Activated T-helper 1 cell treated with anti-CD3 and anti-CD28 coated beads, Interleukin-2, amount 50 U/mL, for 16 hours (primary cell): Measurements from ENCODE around the gene ARHGEF39.
A peak's percentile ranks its signal among the peaks of the same experiment; 100 is the strongest.

ENCODE experiments used
- DNase-seq, 2 donors: peaks; one replicate each; pipeline ENCODE4 v3.0.0-alpha.2; 2020; ENCODE audit warnings: low read depth in 1 of 2, low spot score in 1 of 2

The ARHGEF39 gene

GRCh38 chr9:35679091-35679490 is 14.1 kb upstream of the ARHGEF39 start:
- DNase-seq = no peak

GRCh38 chr9:35675732-35676392 is 10.9 kb upstream of the ARHGEF39 start:
- DNase-seq = no peak

DNA sequence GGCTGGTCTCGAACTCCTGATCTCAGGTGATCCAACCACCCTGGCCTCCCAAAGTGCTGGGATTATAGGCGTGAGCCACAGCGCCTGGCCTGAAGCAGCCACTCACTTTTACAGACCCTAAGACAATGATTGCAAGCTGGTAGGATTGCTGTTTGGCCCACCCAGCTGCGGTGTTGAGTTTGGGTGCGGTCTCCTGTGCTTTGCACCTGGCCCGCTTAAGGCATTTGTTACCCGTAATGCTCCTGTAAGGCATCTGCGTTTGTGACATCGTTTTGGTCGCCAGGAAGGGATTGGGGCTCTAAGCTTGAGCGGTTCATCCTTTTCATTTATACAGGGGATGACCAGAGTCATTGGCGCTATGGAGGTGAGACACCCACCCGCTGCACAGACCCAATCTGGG is 10.2 kb upstream of the ARHGEF39 start:
- DNase-seq = no peak

- no peak for DNase-seq
These were observed 9.0 kb upstream of the ARHGEF39 start for GRCh38 chr9:35674025-35674361.

DNA sequence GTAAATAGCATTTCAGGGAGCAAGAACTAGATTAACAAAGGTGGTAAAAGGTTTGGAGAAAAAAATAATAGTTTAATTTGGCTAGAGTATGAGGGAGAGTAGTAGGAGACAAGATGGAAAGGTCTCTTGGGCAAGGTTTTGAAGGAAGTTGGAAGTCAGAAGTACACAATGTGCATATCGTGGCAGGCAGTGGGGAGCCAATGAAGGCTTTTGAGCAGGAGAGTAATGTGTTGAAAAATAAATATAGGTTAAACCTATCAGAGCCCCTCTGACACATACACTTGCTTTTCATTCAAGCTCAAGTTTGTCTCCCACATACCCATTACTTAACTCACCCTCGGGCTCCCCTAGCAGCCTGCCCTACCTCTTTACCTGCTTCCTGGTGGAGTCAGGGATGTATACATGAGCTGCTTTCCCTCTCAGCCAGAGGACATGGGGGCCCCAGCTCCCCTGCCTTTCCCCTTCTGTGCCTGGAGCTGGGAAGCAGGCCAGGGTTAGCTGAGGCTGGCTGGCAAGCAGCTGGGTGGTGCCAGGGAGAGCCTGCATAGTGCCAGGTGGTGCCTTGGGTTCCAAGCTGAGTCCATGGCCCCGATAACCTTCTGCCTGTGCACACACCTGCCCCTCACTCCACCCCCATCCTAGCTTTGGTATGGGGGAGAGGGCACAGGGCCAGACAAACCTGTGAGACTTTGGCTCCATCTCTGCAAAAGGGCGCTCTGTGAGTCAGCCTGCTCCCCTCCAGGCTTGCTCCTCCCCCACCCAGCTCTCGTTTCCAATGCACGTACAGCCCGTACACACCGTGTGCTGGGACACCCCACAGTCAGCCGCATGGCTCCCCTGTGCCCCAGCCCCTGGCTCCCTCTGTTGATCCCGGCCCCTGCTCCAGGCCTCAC is 8.4 kb upstream of the ARHGEF39 start, which contains the start of gene CA9:
CA9 (plus strand) TSS at position 797 of the 893 bp plus-strand sequence; CDS start at position 829, 32 bp downstream.
- no peak for DNase-seq

DNA sequence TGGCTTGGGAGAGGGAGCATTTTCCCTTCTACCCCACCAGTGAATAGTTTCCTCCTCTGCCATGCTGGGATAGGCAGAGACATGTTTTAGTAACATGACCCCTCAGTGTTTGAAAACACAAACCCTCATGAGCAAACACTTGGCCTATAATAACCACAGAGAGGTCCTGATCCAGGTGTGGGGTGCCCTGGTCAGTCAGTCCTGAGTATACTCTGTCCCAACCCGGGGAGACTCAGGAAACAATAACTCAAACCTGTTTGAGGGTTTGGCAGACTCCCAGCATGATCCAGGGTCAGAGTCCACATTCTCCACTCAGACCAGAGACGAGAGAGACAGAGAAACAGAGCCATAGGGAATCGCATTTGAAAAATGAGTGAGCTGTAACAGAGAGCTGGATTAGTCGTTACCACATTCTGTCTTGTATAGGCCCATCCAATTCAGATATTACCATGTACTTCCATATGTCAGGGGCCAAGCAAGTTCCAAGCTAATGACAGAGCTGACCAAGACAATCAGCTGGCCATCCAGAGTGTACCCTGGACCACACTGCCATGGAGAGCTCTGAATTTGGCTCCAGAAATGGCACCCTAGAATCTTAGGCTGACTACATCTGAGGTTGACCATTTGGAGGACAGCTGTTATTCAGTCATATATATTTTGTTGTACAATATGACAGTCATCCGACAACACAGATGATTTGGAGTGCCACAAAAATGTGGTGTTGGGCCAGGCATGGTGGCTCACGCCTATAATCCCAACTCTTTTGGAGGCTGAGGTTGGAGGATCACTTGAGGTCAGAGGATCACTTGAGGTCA is 4.5 kb upstream of the ARHGEF39 start:
- DNase-seq = no peak

DNA sequence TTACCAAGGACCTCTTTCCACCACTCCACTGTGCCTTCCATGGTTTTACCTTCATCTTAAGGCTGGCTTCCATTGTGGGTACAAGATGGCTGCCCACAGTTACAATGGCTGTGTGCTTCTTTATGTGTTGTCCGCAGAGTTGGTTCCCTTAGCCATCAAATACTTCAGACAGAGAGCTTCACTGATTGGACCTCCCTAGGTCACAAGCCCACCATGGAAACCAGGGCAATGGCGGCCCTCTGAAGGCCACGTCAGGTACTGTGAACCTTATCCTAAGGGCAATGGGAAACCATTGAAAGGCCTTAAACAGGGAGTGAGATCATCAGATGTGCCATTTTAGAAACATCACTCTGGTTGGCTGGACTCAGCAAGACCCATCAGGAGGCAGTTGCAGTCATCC is 2.9 kb upstream of the ARHGEF39 start:
- DNase-seq = no peak

- DNase-seq = no peak
These were observed 1.6 kb upstream of the ARHGEF39 start for GRCh38 chr9:35666549-35666948.

DNA sequence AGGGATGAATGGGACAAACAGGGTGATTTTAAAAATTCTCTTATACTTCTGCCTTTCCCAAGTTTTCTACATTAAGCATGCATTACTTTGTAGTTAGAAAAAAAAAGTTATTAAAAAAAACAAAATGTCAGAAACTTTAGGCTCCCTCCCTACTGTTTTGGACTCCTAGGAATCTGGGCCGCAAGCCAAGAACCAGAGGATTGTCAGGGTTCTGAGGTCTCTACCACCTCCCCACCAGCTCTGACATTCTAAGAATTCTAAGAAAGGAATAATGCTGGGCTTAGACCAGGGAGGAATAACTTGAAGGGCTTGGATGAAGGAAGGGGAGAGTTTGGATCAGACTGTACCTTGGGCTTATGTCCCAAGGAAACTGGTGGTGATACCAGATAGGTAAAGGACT is 1.1 kb upstream of the ARHGEF39 start:
- DNase-seq = no peak

DNA sequence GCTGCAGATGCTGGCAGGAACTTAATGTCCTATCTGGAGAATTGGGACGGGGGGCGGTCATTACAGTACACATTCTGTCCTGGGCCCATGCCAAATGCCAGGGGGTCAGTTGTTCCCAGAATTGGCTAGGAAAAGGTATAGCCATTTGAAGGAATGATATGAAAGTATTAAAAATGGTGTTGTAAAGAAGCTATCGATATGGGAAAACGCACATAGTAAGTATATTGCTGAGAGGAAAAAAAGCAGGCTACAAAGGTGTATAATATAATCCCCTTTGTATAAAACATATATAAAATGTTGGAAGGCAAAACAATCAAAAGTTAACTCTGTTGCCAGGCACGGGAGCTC is 450 bp upstream of the ARHGEF39 start:
- no peak for DNase-seq

DNA sequence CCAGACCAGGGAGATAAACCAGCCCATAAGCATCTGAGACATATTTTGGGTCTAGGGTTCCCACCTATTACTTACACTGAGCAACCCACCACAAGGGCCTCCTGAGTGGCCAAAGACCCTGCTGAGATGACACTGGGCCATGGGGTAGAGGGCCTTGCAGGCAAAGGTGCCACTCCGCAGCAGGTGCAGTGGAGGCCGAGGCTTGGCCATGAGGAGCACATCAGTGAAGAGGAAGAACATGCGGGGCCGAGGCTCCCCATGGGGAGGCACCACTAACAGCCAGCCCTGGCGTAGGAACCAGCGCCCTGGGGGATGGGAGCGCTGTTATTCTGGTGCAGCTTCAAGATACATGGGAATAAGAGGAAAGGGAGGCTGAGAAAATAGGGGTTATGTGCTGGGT is 2.6 kb downstream of the ARHGEF39 start:
- no peak for DNase-seq

GRCh38 chr9:35661756-35662350 is 3.1 kb downstream of the ARHGEF39 start:
- no peak for DNase-seq

DNA sequence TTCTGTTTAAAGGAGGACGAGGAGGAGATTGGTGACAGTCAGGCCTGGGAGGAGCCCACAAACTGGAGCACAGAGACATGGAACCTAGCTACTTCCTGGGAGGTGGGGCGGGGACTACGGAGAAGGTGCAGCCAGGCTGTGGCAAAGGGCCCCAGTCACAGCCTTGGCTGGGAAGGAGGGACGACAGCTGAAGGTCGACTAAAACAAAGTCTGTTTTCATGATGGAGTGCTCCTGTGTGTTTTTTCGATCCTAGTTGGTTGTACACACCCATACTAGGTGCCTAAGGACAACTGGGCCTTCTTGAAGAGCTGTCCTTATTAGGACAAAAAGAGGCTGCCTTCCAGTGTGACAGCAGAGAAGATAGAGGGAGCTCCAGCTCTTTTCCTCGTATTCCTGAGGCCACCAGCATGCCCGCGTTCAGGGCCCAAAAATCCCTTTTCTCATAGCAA is 4.0 kb downstream of the ARHGEF39 start:
- no peak for DNase-seq

- no peak for DNase-seq
These were observed 5.7 kb downstream of the ARHGEF39 start for GRCh38 chr9:35659340-35659739.

- no peak for DNase-seq
These were observed 6.1 kb downstream of the ARHGEF39 start for GRCh38 chr9:35658968-35659220.

GRCh38 chr9:35658137-35658967 is 6.6 kb downstream of the ARHGEF39 start, which contains the start of gene CCDC107:
Gene CCDC107 (plus strand): TSS chr9:35658292. CDS start chr9:35658380, 88 bp downstream.
- peak; percentile 63 to 80 for DNase-seq

DNA sequence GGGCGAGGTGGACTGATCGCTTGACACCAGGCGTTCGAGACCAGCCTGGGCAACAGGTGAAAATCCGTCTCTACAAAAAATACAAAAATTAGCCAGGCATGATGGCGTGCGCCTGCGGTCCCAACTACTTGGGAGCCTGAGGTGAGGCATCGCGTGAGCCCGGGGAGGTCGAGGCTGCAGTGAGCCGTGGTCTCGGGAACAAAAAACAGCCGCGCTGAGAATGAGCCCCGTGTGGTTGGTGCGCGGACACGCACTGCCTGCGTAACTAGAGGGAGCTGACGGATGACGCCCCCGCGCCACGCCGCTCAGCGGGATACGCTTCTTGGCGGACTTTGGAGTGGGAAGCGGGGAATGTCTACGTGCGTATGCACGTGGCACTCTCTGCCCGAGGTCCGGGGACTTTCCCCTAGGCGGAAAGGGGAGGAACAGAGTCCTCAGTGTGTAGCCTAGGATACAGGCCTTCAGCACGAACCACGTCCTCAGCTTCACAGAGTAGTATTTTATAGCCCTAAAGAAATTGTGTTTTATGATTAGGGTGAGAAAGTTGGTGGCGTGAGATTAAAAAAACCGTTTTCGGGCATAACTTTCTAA is 7.4 kb downstream of the ARHGEF39 start, which contains the start of gene RMRP:
RMRP (minus strand) TSS at position 474 of the 591 bp plus-strand sequence.
- DNase-seq = peak; percentile 56 to 86

GRCh38 chr9:35656831-35657545 is 8.0 kb downstream of the ARHGEF39 start:
- no peak for DNase-seq

DNA sequence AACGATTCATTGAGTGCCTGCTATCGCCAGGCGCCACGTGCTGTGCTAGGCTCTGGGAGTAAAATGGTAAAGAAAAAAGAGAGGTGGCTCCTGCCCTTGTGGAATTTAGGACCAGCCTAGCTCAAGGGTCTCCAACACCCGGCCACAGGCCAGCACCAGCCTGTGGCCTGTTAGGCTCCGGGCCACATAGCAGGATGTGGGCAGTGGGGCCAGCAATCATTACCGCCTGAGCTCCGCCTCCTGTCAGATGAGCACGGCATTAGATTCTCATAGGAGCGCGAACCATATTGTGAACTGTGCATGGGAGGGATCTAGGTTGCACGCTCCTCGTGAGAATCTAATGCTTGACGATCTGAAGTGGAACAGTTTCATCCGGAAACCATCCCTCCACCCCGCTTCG is 8.6 kb downstream of the ARHGEF39 start:
- DNase-seq = no peak
